Fibroblast of gingiva (primary cell): ENCODE measurements around the gene NUCKS1.

Experiments
- DNase-seq: peaks from one replicate; pipeline ENCODE4 v3.0.0-alpha.2; 2011; ENCODE audit warnings: low read depth

Gene NUCKS1

DNA sequence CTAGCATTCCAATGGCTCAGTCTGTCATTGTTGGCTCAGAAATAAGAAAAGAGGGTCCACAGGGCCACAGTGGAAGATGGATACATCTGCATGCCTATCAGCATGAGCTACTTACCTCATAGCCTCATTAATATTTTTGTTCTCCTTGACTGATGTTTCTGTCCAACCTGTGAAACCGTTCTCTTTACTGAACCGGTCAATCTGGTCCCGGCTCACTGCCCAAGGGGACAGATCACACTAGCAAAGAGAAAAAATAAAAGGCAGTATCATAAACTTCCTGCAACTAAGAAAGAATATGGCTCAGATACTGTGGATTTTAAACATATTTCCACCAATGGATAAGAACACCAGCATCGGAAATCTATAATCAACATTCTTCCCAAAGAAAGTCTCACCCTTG is 20.6 kb upstream of the NUCKS1 start:
- no peak for DNase-seq

GRCh38 chr1:205769641-205770365 is 19.8 kb upstream of the NUCKS1 start:
- DNase-seq = peak; percentile 68

DNA sequence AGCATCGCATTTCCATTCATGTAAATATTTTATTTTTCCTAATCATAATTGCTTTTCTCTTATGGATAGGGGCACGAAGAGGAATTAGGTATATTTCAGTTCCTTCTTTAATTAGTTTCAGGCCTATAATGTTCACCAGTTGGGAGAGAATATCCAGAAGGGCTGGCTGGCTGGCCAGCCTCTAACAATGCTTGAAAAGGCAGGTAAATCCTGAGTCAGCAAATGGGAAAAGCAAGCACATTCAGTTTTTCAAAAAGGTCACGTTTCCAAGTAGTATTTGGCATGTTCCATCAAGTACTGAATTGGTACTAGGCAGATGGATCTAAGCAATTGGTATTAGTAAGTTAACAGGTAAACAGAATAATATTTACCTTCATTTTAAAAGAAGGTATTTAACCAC is 17.3 kb upstream of the NUCKS1 start:
- no peak for DNase-seq

DNA sequence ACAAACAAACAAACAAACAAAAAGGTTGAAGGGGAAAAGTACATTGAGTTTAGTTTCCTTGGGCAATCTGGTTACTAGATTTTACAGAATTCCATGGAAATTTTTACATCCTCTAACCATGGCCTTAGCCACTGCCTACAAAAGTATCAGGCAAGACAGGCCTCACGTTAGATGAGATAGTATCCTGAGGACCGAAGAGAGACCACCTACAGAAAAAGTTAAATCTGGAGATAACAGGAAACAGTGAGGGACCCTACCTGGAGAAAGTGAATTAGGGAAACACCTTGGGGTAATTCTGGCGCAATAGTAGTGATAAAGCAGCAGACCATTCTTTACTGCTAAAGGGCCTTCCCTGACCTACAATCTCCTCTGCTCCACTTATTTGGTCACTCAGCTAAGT is 16.6 kb upstream of the NUCKS1 start:
- no peak for DNase-seq

GRCh38 chr1:205766038-205766437 is 16.1 kb upstream of the NUCKS1 start:
- DNase-seq = no peak

- DNase-seq = no peak
These were observed 14.6 kb upstream of the NUCKS1 start for GRCh38 chr1:205764578-205764977.

- no peak for DNase-seq
These were observed 14.0 kb upstream of the NUCKS1 start for GRCh38 chr1:205763980-205764379.

DNA sequence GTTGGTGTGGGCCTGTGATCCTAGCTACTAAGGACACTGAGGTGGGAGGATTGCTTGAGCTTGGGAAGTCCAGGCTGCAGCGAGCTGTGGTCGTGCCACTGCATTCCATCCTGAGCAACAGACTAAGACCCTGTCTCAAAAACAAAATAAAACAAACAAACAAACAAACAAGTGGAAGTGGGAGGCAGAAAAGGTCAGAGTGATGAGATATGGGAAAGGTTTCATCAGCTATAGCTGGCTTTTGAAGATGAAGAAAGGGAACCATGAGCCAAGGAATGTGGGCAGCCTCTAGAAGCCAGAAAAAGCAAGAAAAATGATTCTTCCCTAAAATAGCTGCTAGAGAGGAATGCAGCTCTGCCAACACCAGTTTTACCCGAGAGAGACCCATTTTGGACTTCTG is 10.6 kb upstream of the NUCKS1 start:
- DNase-seq = no peak

DNA sequence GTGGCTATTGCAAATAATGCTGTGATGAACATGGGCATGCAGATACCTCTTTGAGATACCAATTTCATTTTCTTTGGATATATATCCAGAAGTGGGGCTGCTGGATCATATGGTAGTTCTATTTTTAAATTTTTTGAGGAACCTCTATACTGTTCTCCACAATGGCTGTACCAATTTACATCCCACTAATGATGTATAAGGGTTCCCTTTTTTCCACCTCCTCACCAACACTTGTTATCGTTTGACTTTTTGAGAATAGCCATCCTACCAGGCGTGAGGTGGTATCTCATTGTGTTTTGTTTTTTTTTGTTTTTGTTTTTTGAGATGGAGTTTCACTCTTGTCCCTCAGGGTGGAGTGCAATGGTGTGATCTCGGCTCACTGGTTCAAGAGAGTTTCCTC is 6.6 kb upstream of the NUCKS1 start:
- DNase-seq = no peak

DNA sequence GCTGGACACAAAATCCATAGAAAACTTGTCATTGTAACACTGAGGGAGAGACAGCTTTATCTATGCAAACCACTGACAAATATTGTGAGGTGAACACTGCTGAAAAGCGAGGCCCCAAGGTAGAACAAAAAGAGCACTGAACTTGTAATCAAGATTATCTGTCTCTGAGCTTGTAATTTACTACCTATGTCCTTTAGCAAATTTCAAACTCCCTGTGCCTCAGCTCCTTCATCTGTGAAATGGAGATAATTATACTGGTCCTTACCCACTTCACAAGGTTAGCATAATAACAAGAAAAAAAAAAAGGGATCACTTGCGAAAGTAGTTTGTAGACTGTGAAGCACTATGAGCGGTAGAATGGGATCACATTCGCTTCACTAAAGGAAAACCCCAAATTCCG is 4.9 kb upstream of the NUCKS1 start:
- no peak for DNase-seq

DNA sequence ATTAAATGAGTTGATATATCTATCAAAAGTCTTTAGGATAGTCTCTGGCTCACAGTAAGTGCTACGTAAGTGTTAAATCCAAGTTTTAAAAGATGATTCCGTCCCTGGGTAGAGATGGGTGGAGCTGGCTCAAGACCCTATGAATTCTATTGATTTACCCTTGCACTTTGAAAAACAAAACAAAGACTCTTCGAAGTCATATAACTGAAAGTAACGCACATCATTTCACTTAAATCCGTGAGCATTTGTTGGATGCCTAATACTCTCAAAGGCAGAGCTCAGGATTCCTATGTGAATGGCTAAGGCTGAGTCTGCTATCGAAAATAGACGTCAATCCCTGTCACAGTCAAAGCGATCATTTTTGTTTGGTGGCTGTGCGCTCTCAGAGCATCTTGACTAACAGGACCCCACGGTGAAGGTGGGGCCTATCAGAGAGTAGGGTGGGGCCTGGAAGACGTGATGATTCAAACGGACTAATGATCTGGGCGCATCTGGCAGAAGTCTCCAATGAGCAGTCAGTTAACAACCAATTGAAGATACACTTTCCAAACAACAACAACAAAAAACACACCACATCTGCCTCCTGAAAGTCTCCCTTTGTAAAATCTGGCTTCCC is 1.2 kb upstream of the NUCKS1 start:
- DNase-seq = no peak

DNA sequence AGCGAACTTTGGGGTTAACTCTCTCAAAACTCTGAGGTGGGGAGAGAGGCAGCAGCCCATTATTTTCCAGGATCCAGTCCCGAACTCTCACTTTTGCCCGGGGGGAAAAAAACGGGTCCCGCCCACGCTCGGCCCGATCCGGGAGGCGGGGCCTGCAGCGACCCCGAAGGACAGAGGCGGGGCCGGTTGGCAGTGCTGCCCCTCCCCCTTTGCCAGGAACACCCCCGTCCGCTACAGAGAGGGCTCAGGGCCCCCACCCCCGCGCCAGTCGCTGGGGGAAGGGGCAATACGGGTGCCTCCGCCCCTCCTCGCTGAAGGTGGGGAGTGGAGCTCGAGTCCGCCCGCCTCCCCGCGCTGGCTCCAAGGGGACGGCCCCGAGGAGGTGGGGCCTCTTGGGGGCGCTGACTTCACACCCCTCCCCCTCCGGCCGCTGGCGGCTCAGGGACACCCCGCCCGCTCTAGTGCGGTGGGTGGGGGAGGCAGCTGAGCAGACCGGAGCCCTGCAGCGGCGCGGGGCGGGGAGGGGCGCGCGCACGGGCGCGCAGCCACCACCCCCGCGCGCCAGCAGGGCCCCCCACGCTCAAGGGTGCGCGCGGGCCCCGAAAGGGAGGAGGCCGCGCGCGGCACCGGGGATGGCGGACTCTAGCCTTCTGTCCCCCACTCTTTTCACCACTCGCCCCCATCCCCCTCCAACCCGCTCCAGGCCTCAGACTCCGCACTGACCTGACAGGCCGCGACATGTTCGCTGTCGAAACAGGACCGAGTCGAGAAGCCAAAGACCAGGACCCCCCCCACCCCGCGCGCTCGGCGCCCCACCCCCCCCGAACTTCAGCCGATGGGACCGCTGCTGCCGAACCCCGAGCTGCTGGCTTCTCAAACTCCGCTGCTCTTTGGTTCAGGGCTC is 496 bp downstream of the NUCKS1 start:
- DNase-seq = peak; percentile 97

DNA sequence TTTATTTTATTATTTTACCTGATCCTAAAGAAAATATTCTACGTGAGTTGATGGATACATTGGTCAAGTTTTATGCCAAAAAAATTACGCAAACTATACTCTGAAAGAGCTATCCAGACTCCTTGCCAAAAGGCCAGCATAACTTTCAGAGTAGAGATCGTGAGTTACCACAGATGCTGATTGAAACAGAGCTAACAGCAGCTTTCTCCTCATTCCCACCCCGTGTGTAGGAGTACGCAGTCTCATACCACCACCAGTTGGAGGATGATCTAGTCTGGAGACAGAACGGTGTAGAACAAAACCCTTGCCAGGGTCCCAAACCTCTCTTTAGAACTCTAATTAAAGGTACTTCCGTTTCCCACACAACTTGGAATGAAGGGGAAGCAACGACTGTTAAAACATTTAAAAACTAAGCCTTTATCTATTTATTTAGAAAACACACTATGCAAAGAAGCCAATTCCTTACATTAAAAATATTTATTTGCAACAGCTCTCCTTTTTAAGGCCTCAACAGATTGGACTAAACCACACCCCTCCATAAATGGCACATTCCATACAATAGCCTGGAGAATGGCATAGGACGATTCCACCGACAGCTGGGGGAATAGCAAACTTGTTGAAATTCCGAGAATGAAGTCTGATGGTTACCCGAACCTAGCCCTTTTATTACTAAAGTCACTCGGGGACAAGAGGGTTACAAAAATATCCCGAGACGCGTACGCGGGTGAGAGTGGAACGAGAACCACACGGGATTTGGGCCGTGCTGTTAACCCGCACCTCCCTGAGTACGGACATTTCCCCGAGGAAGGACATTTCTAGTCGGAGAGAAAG is 1.4 kb downstream of the NUCKS1 start:
- DNase-seq = peak; percentile 71

DNA sequence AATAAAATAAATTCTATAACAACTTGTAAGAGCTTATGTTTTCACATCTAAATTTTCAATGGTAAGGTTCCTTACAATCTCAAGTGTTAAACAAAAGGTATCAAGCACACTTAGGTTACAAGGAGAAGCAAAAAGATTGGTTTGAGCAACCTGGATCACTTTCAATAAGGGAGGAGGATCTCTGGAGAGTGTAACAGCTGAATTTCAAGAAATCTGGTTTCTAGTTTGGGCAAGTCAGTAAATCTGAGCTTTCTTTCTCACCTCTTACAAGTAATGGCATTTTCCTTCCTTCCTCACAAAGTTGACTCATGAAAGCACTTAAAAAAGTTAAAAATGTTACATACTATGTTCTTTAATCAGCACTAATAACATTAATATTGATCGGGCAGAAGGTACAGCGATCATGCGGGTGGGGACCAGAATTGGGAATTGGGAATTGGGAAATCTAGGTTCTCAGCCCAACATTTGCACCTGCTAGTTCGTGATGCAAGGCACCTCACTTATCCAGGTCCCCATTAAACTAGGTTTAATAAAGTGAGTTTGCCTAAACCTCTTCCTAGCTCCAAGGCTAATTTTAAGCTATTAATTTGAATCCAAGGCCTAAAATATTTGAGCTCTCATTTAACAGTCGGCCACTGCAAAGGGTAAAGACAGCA is 3.1 kb downstream of the NUCKS1 start:
- DNase-seq = no peak

DNA sequence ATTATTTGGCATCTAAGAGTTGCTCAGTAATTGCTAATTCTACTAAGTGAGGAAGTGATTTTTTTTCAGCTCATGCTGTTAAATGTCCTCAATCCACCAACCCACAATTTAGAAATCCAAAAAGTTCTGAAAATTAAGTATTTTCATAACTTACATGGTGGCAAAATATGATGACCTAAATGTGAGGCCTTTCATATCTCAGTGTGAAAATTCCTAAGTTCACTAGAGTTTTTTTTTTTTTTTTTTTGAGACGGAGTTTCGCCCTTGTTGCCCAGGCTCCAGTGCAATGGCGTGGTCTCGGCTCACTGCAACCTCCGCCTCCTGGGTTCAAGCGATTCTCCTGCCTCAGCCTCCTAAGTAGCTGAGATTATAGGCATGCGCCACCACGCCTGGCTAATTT is 5.6 kb downstream of the NUCKS1 start:
- no peak for DNase-seq

GRCh38 chr1:205743977-205744376 is 6.0 kb downstream of the NUCKS1 start:
- DNase-seq = no peak

DNA sequence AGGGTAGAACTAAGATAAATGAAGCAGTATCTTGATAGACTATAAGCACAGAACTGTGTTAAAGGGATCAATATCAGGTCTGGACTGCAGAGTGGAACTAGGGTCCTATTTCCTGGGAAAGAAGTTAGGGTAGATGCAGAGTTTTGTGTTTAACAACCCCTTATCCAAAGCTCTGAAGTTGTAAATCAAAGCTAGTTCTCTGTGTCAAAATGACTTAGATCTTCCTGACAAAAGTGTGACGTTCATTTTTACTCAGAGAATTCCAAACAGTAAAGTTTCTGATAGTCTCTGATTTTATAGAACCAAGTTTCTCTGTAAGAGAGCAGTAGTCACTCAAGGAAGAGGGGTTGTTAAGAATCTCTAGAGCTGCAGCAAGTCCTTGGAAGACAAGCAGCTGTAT is 8.3 kb downstream of the NUCKS1 start:
- no peak for DNase-seq

DNA sequence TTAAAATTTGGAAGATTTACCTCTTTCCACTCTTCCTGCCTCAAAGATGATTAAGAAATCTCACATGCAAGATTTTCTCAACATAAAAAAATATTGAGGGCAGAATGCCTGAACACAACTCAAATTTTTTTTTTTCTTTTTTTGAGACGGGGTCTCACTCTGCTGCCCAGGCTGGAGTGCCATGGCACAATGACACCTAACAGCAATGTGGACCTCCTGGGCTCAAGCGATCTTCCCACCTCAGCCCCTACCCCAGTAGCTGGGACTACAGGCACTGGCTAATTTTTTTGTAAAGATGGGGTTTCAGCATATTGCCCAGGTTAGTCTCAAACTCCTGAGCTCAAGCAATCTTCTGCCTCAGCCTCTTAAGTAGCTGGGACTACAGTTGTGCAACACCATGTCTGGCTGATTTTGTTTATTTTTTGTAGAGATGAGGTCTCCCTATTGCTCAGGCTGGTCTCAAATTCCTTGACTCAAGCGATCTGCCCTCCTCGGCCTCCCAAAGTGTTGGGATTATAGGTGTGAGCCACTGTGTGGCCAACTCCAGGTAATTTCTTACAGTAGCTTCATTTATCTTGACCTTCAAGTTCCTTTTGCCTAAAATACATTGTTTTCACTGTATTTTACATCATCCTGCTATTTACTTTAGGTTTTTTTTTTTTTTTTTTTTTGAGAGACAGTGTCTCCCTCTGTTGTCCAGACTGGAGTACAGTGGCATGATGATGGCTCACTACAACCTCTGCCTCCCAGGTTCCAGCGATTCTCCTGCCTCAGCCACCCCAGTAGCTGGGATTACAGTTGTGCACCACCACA is 10.4 kb downstream of the NUCKS1 start:
- peak; percentile 85 for DNase-seq

DNA sequence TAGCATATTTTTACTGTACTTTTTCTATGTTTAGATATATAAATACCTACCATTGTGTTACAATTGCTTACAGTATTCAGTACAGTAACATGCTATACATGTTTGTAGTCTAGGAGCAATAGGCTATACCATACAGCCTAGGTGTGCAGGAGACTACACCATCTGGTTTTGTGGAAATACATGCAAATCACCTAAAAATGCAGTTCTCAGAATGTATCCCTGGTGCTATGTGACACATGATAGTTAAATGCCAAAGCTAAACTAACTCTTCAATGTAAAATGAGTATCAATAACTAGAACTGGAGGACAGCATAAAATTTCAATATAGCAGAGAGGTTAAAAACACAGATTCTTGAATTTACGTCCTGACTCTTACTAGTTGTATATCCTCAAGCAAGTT is 14.8 kb downstream of the NUCKS1 start:
- DNase-seq = no peak

- no peak for DNase-seq
These were observed 16.4 kb downstream of the NUCKS1 start for GRCh38 chr1:205733438-205734175.
